GM12892 (cell line): Measurements from ENCODE around the gene OCA2.

ENCODE experiments used
- DNase-seq: peaks from one replicate; pipeline ENCODE4 v3.0.0; 2011; ENCODE audit not compliant: insufficient read length
- FAIRE-seq: peaks from 2 replicates; lab custom pipeline; 2011; peaks lifted over from hg19 to GRCh38; lab: Jason Lieb, UNC
- POLR2A ChIP-seq: IDR thresholded peaks from 2 replicates; pipeline ENCODE4 v1.6.1; 2011; ENCODE audit warnings: low read depth, low read length, control low read depth
- POLR2AphosphoS5 ChIP-seq: IDR thresholded peaks from 2 replicates; pipeline ENCODE4 v1.6.1; 2011; ENCODE audit warnings: low read depth, low read length, control low read depth
- TAF1 ChIP-seq: IDR thresholded peaks from 2 replicates; pipeline ENCODE4 v1.6.1; 2011; ENCODE audit warnings: low read depth, mild to moderate bottlenecking, control low read depth, low read length, borderline replicate concordance

The OCA2 gene

DNA sequence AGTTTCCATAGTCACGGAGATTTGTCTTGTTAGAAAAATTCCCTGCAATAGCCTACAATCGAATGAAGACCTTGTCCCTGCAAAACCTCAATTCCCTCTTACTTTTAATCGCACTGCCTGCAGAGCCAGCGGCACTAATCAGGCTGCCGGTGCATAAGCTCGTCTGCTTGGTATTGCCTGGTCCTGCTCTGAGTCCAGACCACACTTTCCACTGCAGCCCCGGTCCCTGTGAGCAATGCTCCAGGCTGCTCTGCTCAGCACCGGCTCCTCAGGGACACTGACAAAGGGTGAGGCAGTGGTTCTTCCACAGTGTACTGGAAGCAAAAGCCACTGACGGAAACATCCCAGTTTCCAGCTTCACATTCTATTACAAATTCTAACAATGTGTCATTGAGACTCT, 164.3 kb downstream of the OCA2 start:
- FAIRE-seq (no peak), DNase-seq (no peak)
- TF ChIP-seq POLR2A, result no peak
- TF ChIP-seq POLR2AphosphoS5, result no peak
- TF ChIP-seq TAF1, result no peak

DNA sequence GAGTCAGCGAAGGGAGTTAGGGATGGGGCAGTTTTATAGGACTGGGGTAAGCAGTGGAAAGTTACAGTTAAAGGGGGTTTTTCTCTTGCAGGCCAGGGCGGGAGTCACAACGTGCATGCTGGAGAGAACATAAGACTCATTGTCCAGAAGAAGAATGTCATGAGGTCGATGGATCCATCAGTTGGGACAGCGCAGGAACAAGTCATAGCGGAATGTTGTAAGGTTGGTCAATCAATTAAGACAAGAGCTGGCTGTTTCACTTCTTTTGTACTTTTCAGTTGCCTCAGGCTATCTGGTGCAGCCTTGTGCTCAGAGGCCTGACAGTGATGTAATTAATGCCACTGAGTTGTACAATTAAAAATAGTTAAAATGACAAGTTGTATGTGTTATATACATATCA, 165.6 kb downstream of the OCA2 start:
- no peak for TF ChIP-seq POLR2A
- no peak for TF ChIP-seq TAF1
- no peak for TF ChIP-seq POLR2AphosphoS5
- FAIRE-seq (no peak), DNase-seq (no peak)

DNA sequence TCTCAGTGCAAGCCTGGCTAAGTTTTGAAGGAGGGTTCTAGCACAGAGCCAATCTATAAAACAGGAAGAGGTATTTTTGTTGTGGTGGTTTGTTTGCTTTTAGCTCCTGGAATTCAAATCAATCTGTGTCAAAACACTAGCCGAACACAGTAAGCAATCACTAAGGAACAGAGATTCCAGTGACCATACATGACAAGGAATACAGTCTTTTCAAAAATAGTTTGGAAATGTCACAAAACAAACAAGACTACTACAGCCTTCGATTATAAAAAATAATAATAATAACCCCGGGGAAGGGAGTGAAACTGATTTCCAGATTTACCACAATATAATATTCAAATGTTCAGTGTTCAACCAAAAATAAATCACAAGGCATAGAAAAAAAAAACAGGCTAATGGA, 166.5 kb downstream of the OCA2 start:
- DNase-seq (no peak), FAIRE-seq (no peak)
- TF ChIP-seq POLR2AphosphoS5 (no peak), TAF1 (no peak), POLR2A (no peak)

DNA sequence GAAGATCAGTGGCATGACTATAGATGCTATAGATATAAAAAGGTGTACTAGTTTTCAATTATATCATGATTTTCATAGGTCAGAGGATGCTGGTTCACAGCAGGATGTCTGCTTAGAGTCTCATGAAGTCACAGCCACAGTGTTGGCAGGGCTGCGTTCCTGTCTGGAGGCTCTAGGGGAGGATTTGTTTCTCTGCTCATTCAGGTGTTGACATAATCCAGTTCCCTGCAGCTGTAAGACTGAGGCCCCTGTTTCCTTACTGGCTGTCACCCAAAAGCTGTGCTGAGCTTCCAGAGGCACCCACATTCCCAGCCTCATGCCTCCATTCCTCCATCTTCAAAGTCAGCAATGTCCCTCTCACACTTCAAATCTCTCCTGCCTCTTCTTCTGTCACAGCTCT, 170.7 kb downstream of the OCA2 start:
- TF ChIP-seq POLR2A (no peak), POLR2AphosphoS5 (no peak), TAF1 (no peak)
- no peak for FAIRE-seq
- no peak for DNase-seq

GRCh38 chr15:27912283-27912682, 186.8 kb downstream of the OCA2 start:
- FAIRE-seq, result no peak
- DNase-seq, result no peak
- no peak for TF ChIP-seq POLR2A

GRCh38 chr15:27906802-27907201, 192.3 kb downstream of the OCA2 start:
- FAIRE-seq (no peak), DNase-seq (no peak)
- TF ChIP-seq POLR2A (no peak), POLR2AphosphoS5 (no peak), TAF1 (no peak)

DNA sequence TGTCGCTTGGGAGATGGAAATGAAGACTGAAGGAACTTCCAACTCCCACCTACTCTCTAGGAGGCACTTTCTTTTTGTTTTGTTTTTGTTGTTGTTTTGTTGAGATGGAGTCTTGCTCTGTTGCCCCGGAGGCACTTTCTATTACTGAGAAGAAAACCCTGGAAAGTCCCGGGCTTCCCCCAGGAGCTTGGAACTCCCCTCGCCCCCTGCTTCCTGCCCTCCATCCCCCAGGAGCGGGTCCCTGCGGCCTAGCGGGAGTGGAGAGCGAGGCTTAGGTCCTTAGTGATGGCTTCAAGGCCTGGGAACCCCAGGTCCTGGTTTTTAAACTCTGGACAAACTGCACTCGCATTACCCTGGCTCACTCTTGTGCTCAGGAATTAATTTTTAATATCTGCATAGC, 195.7 kb downstream of the OCA2 start:
- no peak for TF ChIP-seq POLR2AphosphoS5
- TF ChIP-seq POLR2A, result no peak
- no peak for TF ChIP-seq TAF1
- no peak for FAIRE-seq

DNA sequence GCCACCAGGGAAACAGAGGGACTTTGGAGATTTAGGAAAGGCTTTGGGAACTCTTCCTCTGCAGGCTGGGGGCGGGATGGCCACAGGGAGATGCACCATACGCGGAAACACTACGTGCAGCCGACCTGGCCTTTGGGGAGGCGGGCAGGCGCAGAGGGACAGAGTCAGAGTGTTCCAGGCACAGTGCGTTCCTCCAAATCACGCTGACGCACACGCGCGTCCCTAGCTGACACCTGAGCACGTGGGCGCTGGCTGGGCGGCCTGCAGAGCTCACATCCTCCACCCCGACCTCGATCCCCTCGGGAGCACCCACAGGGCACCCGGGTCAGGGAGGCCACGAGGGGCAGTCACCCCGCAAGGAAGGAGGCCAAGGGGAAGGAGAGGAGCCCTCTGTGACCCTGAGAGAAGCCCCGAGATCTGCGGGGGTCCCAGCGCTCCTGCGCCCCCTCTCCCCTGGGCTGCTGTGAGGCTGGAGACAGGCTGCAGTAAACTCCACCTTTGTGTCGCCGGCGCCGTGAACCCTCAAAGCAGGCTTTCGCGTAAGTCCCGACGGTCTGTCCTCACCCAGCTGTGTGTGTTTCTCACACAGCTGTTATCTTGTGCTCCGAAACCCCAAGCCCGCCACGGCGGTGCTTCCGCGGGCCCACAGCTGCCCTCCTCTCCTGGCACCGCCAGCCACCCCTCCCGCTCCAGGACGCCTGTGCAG, 196.3 kb downstream of the OCA2 start:
- FAIRE-seq (no peak), DNase-seq (no peak)
- TF ChIP-seq TAF1, result no peak
- TF ChIP-seq POLR2A, result no peak
- no peak for TF ChIP-seq POLR2AphosphoS5

More for the DNA sequence above, 195.7 kb downstream of the OCA2 start:
- DNase-seq, result no peak

DNA sequence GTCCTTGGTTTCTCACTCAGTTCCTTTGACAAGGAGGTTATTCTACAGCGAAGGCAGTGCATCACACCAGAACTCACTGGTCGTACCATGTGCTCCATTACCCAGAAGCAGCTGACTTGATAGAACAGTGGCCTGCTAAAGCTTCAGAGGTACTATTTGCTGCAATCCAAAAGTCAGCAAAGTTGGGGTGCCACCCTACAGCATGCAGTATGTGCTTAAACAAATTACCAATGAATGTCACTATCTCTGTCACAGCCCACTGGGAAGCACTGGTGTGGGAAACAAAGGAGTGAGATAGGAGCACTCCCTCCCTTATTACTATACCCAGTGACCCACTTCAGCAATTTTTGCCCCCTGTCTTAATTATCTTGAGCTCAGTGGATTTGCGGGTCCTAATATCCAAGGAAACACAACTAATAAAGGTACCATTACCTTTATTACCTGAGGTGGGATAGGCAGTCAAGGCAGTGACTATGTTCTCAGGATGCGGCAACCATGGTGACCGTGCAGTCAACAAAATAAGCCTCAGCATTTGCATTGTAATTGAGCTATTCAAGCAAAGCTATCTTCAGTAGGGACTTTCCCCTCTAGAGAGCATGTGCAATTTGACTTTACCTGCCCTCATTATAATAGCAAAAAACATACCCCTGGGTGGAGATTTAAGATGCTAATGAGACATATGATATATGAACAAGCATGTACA, 199.4 kb downstream of the OCA2 start:
- DNase-seq, result no peak
- no peak for TF ChIP-seq POLR2A
- no peak for TF ChIP-seq POLR2AphosphoS5
- no peak for TF ChIP-seq TAF1
- no peak for FAIRE-seq

DNA sequence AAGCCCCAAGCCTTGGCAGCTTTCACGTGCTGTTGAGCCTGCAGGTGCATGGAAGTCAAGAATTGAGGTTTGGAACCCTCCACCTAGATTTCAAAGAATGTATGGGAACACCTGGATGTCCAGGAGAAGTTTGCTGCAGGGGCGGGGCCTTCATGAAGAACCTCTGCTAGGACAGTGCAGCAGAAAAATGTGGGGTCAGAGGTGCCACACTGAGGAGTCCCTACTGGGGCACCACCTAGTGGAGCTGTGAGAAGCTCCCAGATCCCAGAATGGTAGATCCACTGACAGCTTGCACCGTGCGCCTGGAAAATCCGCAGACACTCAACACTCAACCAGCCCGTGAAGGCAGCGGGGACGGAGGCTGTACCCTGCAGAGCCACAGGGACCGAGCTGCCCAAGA, 201.6 kb downstream of the OCA2 start:
- no peak for FAIRE-seq

GRCh38 chr15:27894645-27895044, 204.5 kb downstream of the OCA2 start:
- DNase-seq, result no peak
- FAIRE-seq, result no peak
- no peak for TF ChIP-seq POLR2A
- TF ChIP-seq POLR2AphosphoS5, result no peak
- TF ChIP-seq TAF1, result no peak

More for the DNA sequence above, 201.6 kb downstream of the OCA2 start:
- DNase-seq, result no peak
- TF ChIP-seq POLR2AphosphoS5, result no peak
- TF ChIP-seq POLR2A, result no peak
- TF ChIP-seq TAF1, result no peak

DNA sequence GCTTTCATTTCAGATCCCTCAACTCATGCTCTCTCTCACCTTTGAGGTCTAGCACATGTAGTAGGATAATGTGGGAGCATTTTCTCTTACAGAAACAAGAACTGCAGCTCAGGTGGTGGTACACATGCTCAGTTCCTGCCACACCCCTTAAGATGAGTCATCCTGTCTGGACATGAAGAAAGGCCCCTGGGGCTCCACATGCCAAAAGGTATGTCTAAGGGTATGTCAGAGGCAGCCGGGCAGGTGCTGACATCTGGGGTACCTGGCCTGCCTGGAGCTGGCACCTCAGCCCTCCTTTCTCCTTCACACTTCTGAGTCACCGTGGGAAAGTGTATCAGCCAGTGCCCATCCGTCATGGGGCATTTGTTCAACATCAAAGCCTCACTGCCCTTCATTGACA, 209.9 kb downstream of the OCA2 start:
- TF ChIP-seq POLR2A (no peak), POLR2AphosphoS5 (no peak), TAF1 (no peak)
- DNase-seq (no peak), FAIRE-seq (no peak)

GRCh38 chr15:27885201-27885600, 213.9 kb downstream of the OCA2 start:
- no peak for TF ChIP-seq POLR2A
- no peak for TF ChIP-seq POLR2AphosphoS5
- TF ChIP-seq TAF1, result no peak
- FAIRE-seq (no peak), DNase-seq (no peak)
